HG02571 (cell line): ENCODE measurements around the gene DCAF4L1.
A peak's percentile ranks its signal among the peaks of the same experiment; 100 is the strongest.

Source experiments
- ATAC-seq: cut with Tn5 transposase; IDR thresholded peaks from one replicate; pipeline ENCODE4 v1.9.1; 2021; ENCODE audit warnings: mild to moderate bottlenecking, moderate library complexity; ENCODE audit not compliant: unreplicated experiment

Gene DCAF4L1, protein sequence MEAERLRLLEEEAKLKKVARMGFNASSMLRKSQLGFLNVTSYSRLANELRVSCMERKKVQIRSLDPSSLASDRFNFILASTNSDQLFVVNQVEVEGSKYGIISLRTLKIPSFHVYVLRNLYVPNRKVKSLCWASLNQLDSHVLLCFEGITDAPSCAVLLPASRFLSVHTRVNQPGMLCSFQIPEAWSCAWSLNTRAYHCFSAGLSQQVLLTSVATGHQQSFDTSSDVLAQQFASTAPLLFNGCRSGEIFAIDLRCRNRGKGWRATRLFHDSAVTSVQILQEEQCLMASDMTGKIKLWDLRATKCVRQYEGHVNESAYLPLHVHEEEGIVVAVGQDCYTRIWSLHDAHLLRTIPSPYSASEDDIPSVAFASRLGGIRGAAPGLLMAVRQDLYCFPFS

DNA sequence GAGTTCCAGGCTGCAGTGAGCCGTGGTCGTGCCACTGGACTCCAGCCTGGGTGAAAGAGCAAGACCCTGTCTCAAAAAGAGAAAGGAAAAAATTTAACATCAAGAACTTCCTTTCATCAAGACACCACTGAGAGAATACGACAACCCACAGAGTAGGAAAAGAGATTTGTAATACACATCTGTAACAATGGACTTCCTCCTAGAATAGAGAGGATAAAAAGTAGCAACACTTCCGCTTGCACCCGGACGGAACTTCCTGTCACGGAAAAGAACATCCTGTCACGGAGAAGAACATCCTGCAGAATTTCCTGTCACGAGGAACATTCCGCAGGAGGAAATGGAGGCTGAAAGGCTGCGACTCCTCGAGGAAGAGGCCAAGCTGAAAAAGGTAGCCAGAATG is at the start of gene DCAF4L1:
Gene DCAF4L1 (plus strand): TSS at position 301 of the 400 bp plus-strand sequence. CDS start 37 bp downstream, at position 338.
- no peak for ATAC-seq

GRCh38 chr4:41932988-41933387 is 48.6 kb upstream of the DCAF4L1 start:
- no peak for ATAC-seq

GRCh38 chr4:41933997-41934503 is 47.5 kb upstream of the DCAF4L1 start:
- ATAC-seq = no peak

DNA sequence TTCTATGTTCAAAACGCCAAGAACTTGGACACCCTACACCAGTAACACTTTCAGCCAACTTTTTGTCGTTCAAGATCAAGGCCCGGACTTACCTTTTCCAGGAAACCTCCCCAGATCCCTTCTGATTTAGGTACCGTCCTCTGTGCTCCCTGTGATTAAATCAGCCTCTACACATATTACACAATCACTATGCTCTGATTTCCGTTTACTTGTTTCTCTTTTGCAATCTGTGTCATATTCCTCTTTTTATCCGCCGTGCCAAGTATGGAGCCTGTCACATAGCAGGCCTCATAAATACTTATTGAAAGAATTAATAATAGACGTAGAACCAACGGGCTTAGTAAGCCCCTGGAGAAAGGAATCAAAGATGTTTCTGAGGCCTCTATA is 47.0 kb upstream of the DCAF4L1 start:
- ATAC-seq = no peak

GRCh38 chr4:41934901-41935651 is 46.5 kb upstream of the DCAF4L1 start, which contains the start of gene TMEM33:
Gene TMEM33, plus strand, starts transcription at chr4:41935429. Its CDS starts 56 bp downstream, at chr4:41935485.
- peak; percentile 96 for ATAC-seq

DNA sequence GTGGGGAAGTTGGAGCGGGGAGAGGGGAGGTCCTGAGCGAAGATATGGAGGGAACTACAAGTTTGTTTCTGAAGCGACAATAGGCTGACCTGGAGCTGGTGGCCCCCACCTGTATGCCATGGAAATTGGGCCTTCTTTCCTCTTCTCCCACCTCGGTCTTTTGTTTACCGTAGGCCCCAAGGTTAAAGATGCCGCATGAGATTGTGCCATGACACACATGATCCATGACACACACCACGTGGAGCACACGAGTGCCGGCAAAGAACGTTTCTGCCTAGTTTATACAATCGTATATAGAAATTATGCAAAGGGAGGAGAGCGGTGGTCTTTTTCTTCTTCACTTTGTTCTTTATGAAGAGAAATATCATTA is 45.9 kb upstream of the DCAF4L1 start:
- ATAC-seq = no peak

DNA sequence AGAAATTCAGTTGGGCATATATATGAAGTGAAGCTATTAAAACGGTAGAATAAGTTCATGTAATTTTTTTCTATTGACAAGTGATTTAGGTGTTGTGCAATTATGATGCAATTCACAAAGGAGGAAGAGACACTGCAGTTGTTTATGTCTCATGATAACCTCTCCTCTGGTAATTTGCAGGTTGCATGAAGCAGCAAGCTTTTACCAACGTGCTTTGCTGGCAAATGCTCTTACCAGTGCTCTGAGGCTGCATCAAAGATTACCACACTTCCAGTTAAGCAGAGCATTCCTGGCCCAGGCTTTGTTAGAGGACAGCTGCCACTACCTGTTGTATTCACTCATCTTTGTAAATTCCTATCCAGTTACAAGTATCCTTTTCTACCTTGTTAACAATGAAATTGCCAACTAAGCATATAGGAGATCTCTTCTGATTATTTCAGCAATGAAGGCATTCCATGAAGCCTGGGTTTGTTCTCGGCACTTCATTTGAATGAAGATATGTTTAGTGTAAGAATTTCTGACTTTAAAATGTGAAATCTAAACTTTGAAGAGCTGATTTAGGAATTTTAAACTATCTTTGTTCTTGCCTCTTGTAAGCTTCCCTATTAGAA is 42.4 kb upstream of the DCAF4L1 start:
- ATAC-seq = no peak

- no peak for ATAC-seq
Observed at GRCh38 chr4:41940834-41941233, 40.7 kb upstream of the DCAF4L1 start.

GRCh38 chr4:41943506-41943905 is 38.0 kb upstream of the DCAF4L1 start:
- ATAC-seq = no peak

- no peak for ATAC-seq
Observed at GRCh38 chr4:41944089-41944488, 37.5 kb upstream of the DCAF4L1 start.

- ATAC-seq = no peak
Observed at GRCh38 chr4:41949531-41949930, 32.0 kb upstream of the DCAF4L1 start.

GRCh38 chr4:41957634-41958033 is 23.9 kb upstream of the DCAF4L1 start:
- ATAC-seq = no peak

GRCh38 chr4:41963105-41963504 is 18.5 kb upstream of the DCAF4L1 start:
- no peak for ATAC-seq

- no peak for ATAC-seq
Observed at GRCh38 chr4:41964401-41964800, 17.2 kb upstream of the DCAF4L1 start.

- no peak for ATAC-seq
Observed at GRCh38 chr4:41967392-41967791, 14.2 kb upstream of the DCAF4L1 start.

- no peak for ATAC-seq
Observed at GRCh38 chr4:41969671-41970070, 11.9 kb upstream of the DCAF4L1 start.

GRCh38 chr4:41975341-41975740 is 6.2 kb upstream of the DCAF4L1 start:
- ATAC-seq = no peak

- ATAC-seq = no peak
Observed at GRCh38 chr4:41976775-41977516, 4.6 kb upstream of the DCAF4L1 start.

DNA sequence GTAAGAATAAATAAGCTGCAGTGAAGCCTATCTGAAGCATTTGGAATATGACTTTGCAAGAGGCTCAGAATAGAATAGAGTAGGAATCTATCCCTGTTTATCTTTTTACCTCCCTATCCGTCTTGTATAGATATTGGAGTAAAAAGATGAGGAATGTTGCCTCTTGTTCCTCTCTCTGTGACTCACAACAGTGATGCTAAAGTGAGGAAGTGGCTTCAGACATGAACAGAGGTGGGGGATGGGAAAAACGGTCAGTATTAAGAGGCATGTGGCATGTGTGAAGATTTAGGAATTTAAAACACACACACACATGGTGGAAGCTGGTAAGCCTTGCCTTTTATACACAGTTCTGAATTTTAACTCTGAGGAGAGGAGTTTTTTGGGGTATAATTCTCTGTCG is 3.8 kb upstream of the DCAF4L1 start:
- ATAC-seq = no peak

GRCh38 chr4:41982716-41983115 is 1.2 kb downstream of the DCAF4L1 start:
- ATAC-seq = no peak

GRCh38 chr4:41985151-41985550 is 3.6 kb downstream of the DCAF4L1 start:
- no peak for ATAC-seq
